ENCODE results near the gene ABLIM2. TPM values are rescaled to one million over a fixed set of nuclear protein-coding genes. Genes with fewer than 3 reads are reported as not detected.

Gene ABLIM2
- total and polyA plus RNA-seq, 2 of the 13 experiments (the other 11 are each of a cell fraction or from before 2014, with no cell fraction given), result 0.20 to 0.37 TPM

DNA sequence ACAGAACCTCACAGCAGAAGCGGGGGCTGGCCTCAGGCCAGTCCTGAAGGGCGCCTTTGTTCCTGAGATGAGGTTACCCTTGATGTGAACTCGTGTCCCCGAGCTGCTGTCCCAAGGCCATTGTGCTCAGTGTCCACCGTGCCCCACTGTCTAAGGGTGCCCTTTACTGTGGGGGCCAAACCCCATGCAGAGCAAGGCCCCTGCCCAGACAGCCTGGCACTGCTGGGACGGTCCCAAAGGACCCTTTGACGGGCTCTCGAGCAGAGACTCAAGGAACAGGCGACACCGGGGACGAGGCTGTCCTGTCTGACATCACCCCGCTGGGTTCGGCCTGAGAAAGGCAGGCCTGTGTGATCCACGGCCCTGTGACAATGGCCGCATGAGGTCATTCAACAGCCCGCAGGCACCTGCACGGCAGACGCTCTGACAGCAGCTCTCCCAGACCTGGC, 100.6 kb downstream of the ABLIM2 start (continued):
- TF ChIP-seq, protein P1, sequence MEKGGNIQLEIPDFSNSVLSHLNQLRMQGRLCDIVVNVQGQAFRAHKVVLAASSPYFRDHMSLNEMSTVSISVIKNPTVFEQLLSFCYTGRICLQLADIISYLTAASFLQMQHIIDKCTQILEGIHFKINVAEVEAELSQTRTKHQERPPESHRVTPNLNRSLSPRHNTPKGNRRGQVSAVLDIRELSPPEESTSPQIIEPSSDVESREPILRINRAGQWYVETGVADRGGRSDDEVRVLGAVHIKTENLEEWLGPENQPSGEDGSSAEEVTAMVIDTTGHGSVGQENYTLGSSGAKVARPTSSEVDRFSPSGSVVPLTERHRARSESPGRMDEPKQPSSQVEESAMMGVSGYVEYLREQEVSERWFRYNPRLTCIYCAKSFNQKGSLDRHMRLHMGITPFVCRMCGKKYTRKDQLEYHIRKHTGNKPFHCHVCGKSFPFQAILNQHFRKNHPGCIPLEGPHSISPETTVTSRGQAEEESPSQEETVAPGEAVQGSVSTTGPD (CRISPR knock-in tag; IDR thresholded peaks at IDR 0.05), result no peak
- no peak for TF ChIP-seq HNF4G (IDR thresholded peaks at IDR 0.05; ENCODE audit: borderline replicate concordance, low read depth, low read length)
- TF ChIP-seq HNF4G (CRISPR knock-in tag; IDR thresholded peaks at IDR 0.05; ENCODE audit: borderline replicate concordance, low read depth), result no peak
- TF ChIP-seq, protein P2, sequence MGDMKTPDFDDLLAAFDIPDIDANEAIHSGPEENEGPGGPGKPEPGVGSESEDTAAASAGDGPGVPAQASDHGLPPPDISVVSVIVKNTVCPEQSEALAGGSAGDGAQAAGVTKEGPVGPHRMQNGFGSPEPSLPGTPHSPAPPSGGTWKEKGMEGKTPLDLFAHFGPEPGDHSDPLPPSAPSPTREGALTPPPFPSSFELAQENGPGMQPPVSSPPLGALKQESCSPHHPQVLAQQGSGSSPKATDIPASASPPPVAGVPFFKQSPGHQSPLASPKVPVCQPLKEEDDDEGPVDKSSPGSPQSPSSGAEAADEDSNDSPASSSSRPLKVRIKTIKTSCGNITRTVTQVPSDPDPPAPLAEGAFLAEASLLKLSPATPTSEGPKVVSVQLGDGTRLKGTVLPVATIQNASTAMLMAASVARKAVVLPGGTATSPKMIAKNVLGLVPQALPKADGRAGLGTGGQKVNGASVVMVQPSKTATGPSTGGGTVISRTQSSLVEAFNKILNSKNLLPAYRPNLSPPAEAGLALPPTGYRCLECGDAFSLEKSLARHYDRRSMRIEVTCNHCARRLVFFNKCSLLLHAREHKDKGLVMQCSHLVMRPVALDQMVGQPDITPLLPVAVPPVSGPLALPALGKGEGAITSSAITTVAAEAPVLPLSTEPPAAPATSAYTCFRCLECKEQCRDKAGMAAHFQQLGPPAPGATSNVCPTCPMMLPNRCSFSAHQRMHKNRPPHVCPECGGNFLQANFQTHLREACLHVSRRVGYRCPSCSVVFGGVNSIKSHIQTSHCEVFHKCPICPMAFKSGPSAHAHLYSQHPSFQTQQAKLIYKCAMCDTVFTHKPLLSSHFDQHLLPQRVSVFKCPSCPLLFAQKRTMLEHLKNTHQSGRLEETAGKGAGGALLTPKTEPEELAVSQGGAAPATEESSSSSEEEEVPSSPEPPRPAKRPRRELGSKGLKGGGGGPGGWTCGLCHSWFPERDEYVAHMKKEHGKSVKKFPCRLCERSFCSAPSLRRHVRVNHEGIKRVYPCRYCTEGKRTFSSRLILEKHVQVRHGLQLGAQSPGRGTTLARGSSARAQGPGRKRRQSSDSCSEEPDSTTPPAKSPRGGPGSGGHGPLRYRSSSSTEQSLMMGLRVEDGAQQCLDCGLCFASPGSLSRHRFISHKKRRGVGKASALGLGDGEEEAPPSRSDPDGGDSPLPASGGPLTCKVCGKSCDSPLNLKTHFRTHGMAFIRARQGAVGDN (CRISPR knock-in tag; IDR thresholded peaks at IDR 0.05), result peak; percentile 64
- TF ChIP-seq HNF4A (CRISPR knock-in tag; IDR thresholded peaks at IDR 0.05), result peak; percentile 48
- TF ChIP-seq MYC (CRISPR knock-in tag; IDR thresholded peaks at IDR 0.05; ENCODE audit: borderline replicate concordance), result no peak; the same call in 1 of the 2 replicates
- no peak for TF ChIP-seq NFE2L1 (CRISPR knock-in tag; IDR thresholded peaks at IDR 0.05; ENCODE audit: borderline replicate concordance)
- peak; percentile 21 for TF ChIP-seq IKZF4 (CRISPR knock-in tag; IDR thresholded peaks at IDR 0.05; ENCODE audit: borderline replicate concordance, low read depth, not compliant biosample characterization)
- no peak for TF ChIP-seq ZC3H13 (CRISPR knock-in tag; IDR thresholded peaks at IDR 0.05)
- TF ChIP-seq ZSCAN29 (CRISPR knock-in tag; conservative IDR thresholded peaks at IDR 0.05), result no peak
- no peak for TF ChIP-seq ZSCAN12 (CRISPR knock-in tag; IDR thresholded peaks at IDR 0.05)
- TF ChIP-seq ZBTB38 (CRISPR knock-in tag; IDR thresholded peaks at IDR 0.05), result 0 out of 2 replicates have a peak, but pooled peaks have one; percentile 55
- TF ChIP-seq, protein P3, sequence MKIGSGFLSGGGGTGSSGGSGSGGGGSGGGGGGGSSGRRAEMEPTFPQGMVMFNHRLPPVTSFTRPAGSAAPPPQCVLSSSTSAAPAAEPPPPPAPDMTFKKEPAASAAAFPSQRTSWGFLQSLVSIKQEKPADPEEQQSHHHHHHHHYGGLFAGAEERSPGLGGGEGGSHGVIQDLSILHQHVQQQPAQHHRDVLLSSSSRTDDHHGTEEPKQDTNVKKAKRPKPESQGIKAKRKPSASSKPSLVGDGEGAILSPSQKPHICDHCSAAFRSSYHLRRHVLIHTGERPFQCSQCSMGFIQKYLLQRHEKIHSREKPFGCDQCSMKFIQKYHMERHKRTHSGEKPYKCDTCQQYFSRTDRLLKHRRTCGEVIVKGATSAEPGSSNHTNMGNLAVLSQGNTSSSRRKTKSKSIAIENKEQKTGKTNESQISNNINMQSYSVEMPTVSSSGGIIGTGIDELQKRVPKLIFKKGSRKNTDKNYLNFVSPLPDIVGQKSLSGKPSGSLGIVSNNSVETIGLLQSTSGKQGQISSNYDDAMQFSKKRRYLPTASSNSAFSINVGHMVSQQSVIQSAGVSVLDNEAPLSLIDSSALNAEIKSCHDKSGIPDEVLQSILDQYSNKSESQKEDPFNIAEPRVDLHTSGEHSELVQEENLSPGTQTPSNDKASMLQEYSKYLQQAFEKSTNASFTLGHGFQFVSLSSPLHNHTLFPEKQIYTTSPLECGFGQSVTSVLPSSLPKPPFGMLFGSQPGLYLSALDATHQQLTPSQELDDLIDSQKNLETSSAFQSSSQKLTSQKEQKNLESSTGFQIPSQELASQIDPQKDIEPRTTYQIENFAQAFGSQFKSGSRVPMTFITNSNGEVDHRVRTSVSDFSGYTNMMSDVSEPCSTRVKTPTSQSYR (CRISPR knock-in tag; IDR thresholded peaks at IDR 0.05; ENCODE audit: borderline replicate concordance), result peak; percentile 47; the same call in 1 of the 2 replicates
- TF ChIP-seq, protein P4, sequence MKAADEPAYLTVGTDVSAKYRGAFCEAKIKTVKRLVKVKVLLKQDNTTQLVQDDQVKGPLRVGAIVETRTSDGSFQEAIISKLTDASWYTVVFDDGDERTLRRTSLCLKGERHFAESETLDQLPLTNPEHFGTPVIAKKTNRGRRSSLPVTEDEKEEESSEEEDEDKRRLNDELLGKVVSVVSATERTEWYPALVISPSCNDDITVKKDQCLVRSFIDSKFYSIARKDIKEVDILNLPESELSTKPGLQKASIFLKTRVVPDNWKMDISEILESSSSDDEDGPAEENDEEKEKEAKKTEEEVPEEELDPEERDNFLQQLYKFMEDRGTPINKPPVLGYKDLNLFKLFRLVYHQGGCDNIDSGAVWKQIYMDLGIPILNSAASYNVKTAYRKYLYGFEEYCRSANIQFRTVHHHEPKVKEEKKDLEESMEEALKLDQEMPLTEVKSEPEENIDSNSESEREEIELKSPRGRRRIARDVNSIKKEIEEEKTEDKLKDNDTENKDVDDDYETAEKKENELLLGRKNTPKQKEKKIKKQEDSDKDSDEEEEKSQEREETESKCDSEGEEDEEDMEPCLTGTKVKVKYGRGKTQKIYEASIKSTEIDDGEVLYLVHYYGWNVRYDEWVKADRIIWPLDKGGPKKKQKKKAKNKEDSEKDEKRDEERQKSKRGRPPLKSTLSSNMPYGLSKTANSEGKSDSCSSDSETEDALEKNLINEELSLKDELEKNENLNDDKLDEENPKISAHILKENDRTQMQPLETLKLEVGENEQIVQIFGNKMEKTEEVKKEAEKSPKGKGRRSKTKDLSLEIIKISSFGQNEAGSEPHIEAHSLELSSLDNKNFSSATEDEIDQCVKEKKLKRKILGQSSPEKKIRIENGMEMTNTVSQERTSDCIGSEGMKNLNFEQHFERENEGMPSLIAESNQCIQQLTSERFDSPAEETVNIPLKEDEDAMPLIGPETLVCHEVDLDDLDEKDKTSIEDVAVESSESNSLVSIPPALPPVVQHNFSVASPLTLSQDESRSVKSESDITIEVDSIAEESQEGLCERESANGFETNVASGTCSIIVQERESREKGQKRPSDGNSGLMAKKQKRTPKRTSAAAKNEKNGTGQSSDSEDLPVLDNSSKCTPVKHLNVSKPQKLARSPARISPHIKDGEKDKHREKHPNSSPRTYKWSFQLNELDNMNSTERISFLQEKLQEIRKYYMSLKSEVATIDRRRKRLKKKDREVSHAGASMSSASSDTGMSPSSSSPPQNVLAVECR (CRISPR knock-in tag; IDR thresholded peaks at IDR 0.05; ENCODE audit: borderline replicate concordance), result no peak
- no peak for TF ChIP-seq HNRNPK (IDR thresholded peaks at IDR 0.05; ENCODE audit: low read depth, low read length, poor library complexity, severe bottlenecking)

Measured in HepG2 (cell line).